Neuronal stem cell (in vitro differentiated cells): Measurements from ENCODE around the gene PCDHB7.
"Not testable (repeated sequence)": the region's sequence is repeated elsewhere in the genome, so short reads cannot be mapped to it uniquely, and the experiment has no call there.

Experiments
- DNase-seq: peaks from one replicate; pipeline ENCODE4 v3.0.0-alpha.2; 2013; ENCODE audit warnings: low spot score
- H2AFZ ChIP-seq: one replicate; pipeline ENCODE4 v1.6.1; 2013; ENCODE audit warnings: mild to moderate bottlenecking, low read length, inconsistent platforms
- H2AK5ac ChIP-seq: 2 replicates; pipeline ENCODE4 v1.6.1; 2013; ENCODE audit warnings: low read depth, mild to moderate bottlenecking, inconsistent platforms, low read length, moderate library complexity, mixed read lengths
- H2BK120ac ChIP-seq: 2 replicates; pipeline ENCODE4 v1.6.1; 2013; ENCODE audit warnings: low read depth, mild to moderate bottlenecking, inconsistent platforms, low read length, moderate library complexity, mixed read lengths
- H2BK12ac ChIP-seq: one replicate; pipeline ENCODE4 v1.6.1; 2013; ENCODE audit warnings: low read length, inconsistent platforms
- H2BK15ac ChIP-seq: 2 replicates; pipeline ENCODE4 v1.6.1; 2013; ENCODE audit warnings: mild to moderate bottlenecking, low read length, inconsistent platforms, mixed read lengths
- H2BK5ac ChIP-seq: one replicate; pipeline ENCODE4 v1.6.1; 2013; ENCODE audit warnings: inconsistent platforms, mild to moderate bottlenecking, low read length, moderate library complexity
- H3K14ac ChIP-seq: one replicate; pipeline ENCODE4 v1.6.1; 2013; ENCODE audit warnings: low read length, inconsistent platforms
- H3K18ac ChIP-seq: 2 replicates; pipeline ENCODE4 v1.6.1; 2013; ENCODE audit warnings: low read length, inconsistent platforms
- H3K23ac ChIP-seq: 2 replicates; pipeline ENCODE4 v1.6.1; 2013; ENCODE audit warnings: low read depth, mild to moderate bottlenecking, mixed read lengths, low read length, inconsistent platforms; ENCODE audit not compliant: poor library complexity
- H3K27ac ChIP-seq: replicated peaks from 3 replicates; pipeline ENCODE4 v1.5.1; 2013; ENCODE audit warnings: low read length, inconsistent platforms
- H3K27me3 ChIP-seq, 3 experiments: 2 replicates each; pipeline ENCODE4 v1.6.1; 2013; ENCODE audit warnings: low read length in 3 of 3, mild to moderate bottlenecking in 2 of 3, inconsistent platforms in 1 of 3, low read depth in 1 of 3, mixed read lengths in 1 of 3, moderate library complexity in 1 of 3; ENCODE audit not compliant: control insufficient read depth in 3 of 3, insufficient read depth in 3 of 3
- H3K36me3 ChIP-seq, 2 donors: replicated peaks in 1 of 2; 2 replicates each; pipeline ENCODE4 v1.6.1; 2013; ENCODE audit warnings: low read length in 2 of 2; ENCODE audit not compliant: control insufficient read depth in 2 of 2, insufficient read depth in 2 of 2
- H3K4ac ChIP-seq: 2 replicates; pipeline ENCODE4 v1.6.1; 2013; ENCODE audit warnings: inconsistent platforms, mild to moderate bottlenecking, low read length, moderate library complexity
- H3K4me1 ChIP-seq, 2 donors: 1 replicate in 1 of 2; 2 replicates in 1 of 2; pipeline ENCODE4 v1.6.1; 2013; ENCODE audit warnings: low read length in 2 of 2, low read depth in 1 of 2; ENCODE audit not compliant: control insufficient read depth in 2 of 2, insufficient read depth in 1 of 2
- H3K4me2 ChIP-seq: one replicate; pipeline ENCODE4 v1.6.1; 2013; ENCODE audit warnings: mild to moderate bottlenecking, low read length, inconsistent platforms; ENCODE audit not compliant: insufficient read depth, poor library complexity, severe bottlenecking
- H3K4me3 ChIP-seq, 2 donors: 2 replicates each; pipeline ENCODE4 v1.5.1; 2013; ENCODE audit warnings: low read length in 2 of 2, mild to moderate bottlenecking in 2 of 2, inconsistent platforms in 1 of 2, moderate library complexity in 1 of 2
- H3K79me1 ChIP-seq: one replicate; pipeline ENCODE4 v1.6.1; 2013; ENCODE audit warnings: low read depth, mild to moderate bottlenecking, inconsistent platforms, low read length, moderate library complexity
- H3K9ac ChIP-seq: one replicate; pipeline ENCODE4 v1.6.1; 2013; ENCODE audit warnings: mild to moderate bottlenecking, low read depth, low read length, inconsistent platforms; ENCODE audit not compliant: poor library complexity
- H3K9me3 ChIP-seq, 2 donors: replicated peaks in 1 of 2; 2 replicates each; pipeline versions ENCODE3 to v1.6.1; 2013; ENCODE audit warnings: low read length in 2 of 2, mild to moderate bottlenecking in 2 of 2, inconsistent platforms in 1 of 2, low read depth in 1 of 2, mixed read lengths in 1 of 2, moderate library complexity in 1 of 2; ENCODE audit not compliant: control insufficient read depth in 2 of 2, insufficient read depth in 1 of 2
- H4K8ac ChIP-seq: one replicate; pipeline ENCODE4 v1.6.1; 2013; ENCODE audit warnings: low read depth, mild to moderate bottlenecking, inconsistent platforms, low read length, moderate library complexity
- H4K91ac ChIP-seq: one replicate; pipeline ENCODE4 v1.6.1; 2013; ENCODE audit warnings: low read length, low read depth, mild to moderate bottlenecking, inconsistent platforms; ENCODE audit not compliant: poor library complexity
- WGBS, 2 donors: extraction: QIAGEN DNeasy Blood & Tissue Kit; methylation state at CpG; one replicate each; pipeline ENCODE4 v1.1.7; 2013; ENCODE audit warnings: missing lambda C conversion rate in 2 of 2, mixed read lengths in 1 of 2; ENCODE audit not compliant: insufficient read length in 2 of 2, insufficient replicate concordance in 1 of 2; ENCODE audit errors: extremely low coverage in 2 of 2; 5-methylcytosine and 5-hydroxymethylcytosine counted together

PCDHB7 gene

DNA sequence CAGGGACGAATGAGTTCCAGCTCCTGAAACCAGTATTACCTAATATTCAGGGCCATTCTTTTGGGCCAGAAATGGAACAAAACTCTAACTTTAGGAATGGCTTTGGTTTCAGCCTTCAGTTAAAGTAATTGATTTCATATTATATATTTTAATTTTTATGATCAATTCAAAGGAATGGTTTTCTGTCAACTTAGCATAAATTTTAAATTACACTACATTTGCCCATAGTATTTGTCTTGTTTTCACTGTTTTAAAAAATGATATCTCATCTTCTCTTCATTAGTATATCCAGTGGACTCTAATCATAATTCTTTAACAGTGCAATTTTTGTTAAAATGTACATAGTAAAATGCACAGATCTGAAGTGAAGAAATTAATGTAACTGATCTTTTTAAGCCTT lies 7.9 kb downstream of the PCDHB7 start:
- H2AFZ ChIP-seq, result no peak overlapping the region
- H3K23ac ChIP-seq, result no peak overlapping the region
- no peak for DNase-seq
- no peaks in the 10 kb centered on the region for H3K36me3 ChIP-seq
- H3K4me1 ChIP-seq, result no peaks in the 10 kb centered on the region
- no peak overlapping the region for H4K91ac ChIP-seq
- H3K9me3 ChIP-seq, result peaks cover 7 to 19% of the 10 kb centered on the region in 2 donors
- no peak overlapping the region for H3K27ac ChIP-seq
- no peak overlapping the region for H2BK15ac ChIP-seq
- no peak overlapping the region for H3K4me3 ChIP-seq
- no peak overlapping the region for H2BK12ac ChIP-seq
- H3K27me3 ChIP-seq, result no peaks in the 10 kb centered on the region
- H3K79me1 ChIP-seq, result peaks cover 2% of the 10 kb centered on the region
- H3K14ac ChIP-seq, result no peak overlapping the region
- H2BK5ac ChIP-seq, result no peak overlapping the region
- WGBS, 2 donors, result no CpG with 5 or more reads among the region's 1 CpG
- H3K9ac ChIP-seq, result no peak overlapping the region
- H3K4me2 ChIP-seq, result no peak overlapping the region
- no peak overlapping the region for H3K18ac ChIP-seq
- H3K4ac ChIP-seq, result no peak overlapping the region
- no peak overlapping the region for H2AK5ac ChIP-seq
- H2BK120ac ChIP-seq, result no peak overlapping the region
- no peak overlapping the region for H4K8ac ChIP-seq

DNA sequence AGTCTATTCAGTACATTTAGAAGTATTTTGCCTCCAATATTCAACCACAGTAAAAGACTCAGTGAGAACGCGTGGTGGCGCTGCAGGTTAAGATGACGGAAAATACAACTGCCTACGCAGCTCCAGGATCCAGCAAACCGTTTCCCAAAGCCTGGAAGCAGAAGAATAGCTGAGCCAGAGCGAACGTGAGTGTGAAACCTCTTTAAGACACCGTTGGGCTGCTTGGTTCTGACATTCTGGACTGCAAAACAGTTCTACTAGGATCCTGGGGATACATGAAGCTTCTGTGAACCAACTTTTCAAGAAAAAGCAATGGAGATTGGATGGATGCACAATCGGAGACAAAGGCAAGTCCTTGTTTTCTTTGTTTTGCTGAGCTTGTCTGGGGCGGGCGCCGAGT lies 9.8 kb downstream of the PCDHB7 start, which contains the start of gene PCDHB16:
TSS of gene PCDHB16 (plus strand) at position 140 of the 400 bp plus-strand sequence. CDS start at position 313, 173 bp downstream.
- no peak within 1 kb of the TSS for H2AK5ac ChIP-seq
- H2BK120ac ChIP-seq, result no peak within 1 kb of the TSS
- DNase-seq, result peak; percentile 50
- H4K8ac ChIP-seq, result no peak within 1 kb of the TSS
- no peak within 1 kb of the TSS for H3K14ac ChIP-seq
- peaks cover 7 to 29% of the 10 kb centered on the region in 2 donors for H3K9me3 ChIP-seq
- H3K18ac ChIP-seq, result no peak within 1 kb of the TSS
- H3K4ac ChIP-seq, result no peak within 1 kb of the TSS
- no peak within 1 kb of the TSS for H3K27ac ChIP-seq
- no peak within 1 kb of the TSS for H3K23ac ChIP-seq
- no peak within 1 kb of the TSS for H3K9ac ChIP-seq
- H2AFZ ChIP-seq, result peak within 1 kb of the TSS; percentile 81
- peak within 1 kb of the TSS; percentile 22 to 44 for H3K4me3 ChIP-seq
- H2BK12ac ChIP-seq, result no peak within 1 kb of the TSS
- H3K36me3 ChIP-seq, result no peaks in the 10 kb centered on the region
- WGBS, 2 donors, result no CpG with 5 or more reads among the region's 13 CpGs
- H2BK15ac ChIP-seq, result no peak within 1 kb of the TSS
- no peaks in the 10 kb centered on the region for H3K4me1 ChIP-seq
- peaks cover 2% of the 10 kb centered on the region for H3K79me1 ChIP-seq
- no peak within 1 kb of the TSS for H4K91ac ChIP-seq
- H2BK5ac ChIP-seq, result no peak within 1 kb of the TSS
- no peak within 1 kb of the TSS for H3K4me2 ChIP-seq
- H3K27me3 ChIP-seq, result no peaks in the 10 kb centered on the region

DNA sequence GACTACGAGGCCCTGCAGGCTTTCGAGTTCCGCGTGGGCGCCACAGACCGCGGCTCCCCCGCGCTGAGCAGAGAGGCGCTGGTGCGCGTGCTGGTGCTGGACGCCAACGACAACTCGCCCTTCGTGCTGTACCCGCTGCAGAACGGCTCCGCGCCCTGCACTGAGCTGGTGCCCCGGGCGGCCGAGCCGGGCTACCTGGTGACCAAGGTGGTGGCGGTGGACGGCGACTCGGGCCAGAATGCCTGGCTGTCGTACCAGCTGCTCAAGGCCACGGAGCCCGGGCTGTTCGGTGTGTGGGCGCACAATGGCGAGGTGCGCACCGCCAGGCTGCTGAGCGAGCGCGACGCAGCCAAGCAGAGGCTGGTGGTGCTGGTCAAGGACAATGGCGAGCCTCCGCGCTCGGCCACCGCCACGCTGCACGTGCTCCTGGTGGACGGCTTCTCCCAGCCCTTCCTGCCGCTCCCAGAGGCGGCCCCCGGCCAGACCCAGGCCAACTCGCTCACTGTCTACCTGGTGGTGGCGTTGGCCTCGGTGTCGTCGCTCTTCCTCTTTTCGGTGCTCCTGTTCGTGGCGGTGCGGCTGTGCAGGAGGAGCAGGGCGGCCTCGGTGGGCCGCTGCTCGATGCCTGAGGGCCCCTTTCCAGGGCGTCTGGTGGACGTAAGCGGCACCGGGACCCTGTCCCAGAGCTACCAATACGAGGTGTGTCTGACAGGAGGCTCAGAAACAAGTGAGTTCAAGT lies 11.8 kb downstream of the PCDHB7 start:
- H3K9ac ChIP-seq, H3K27ac ChIP-seq, H2BK12ac ChIP-seq, H3K14ac ChIP-seq, H3K23ac ChIP-seq, H3K4me2 ChIP-seq, DNase-seq, H2BK120ac ChIP-seq, H2BK15ac ChIP-seq, H3K4ac ChIP-seq, H4K91ac ChIP-seq, H3K4me1 ChIP-seq, H3K27me3 ChIP-seq, H3K18ac ChIP-seq, H3K79me1 ChIP-seq, H4K8ac ChIP-seq, H2BK5ac ChIP-seq, H3K4me3 ChIP-seq, H2AFZ ChIP-seq, H3K36me3 ChIP-seq, H2AK5ac ChIP-seq: not testable (repeated sequence)
- WGBS, 2 donors, result no CpG with 5 or more reads among the region's 69 CpGs
- H3K9me3 ChIP-seq, result peaks cover 4 to 29% of the 10 kb centered on the region in 2 donors

DNA sequence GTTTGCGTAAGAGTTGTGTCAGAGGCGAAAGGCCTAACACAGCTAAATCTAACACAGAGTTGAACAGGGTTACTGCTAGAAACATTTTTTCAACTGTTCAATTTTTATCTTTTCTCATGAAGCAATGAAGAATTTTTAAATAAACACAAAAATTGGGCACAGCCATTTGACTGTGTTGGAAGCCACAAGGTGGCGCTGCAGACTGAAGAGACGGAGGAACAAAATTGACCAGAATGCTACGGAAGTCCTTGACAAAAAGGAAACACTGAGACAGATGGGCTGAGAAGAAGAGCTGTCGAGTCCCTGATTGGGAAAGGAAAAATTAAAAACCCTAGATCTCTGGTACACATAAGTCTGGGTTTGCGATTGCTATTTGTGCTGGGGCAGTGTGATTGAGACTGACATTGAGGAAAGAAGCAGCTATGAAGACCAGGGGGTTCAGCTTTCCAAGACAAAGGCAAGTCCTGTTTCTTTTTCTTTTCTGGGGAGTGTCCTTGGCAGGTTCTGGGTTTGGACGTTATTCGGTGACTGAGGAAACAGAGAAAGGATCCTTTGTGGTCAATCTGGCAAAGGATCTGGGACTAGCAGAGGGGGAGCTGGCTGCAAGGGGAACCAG lies 14.6 kb downstream of the PCDHB7 start, which contains the start of gene PCDHB9:
TSS of gene PCDHB9 (plus strand) at position 265 of the 616 bp plus-strand sequence. CDS start at position 423, 158 bp downstream.
- H3K4ac ChIP-seq, result no peak within 1 kb of the TSS
- no peak within 1 kb of the TSS for H2BK120ac ChIP-seq
- H3K27ac ChIP-seq, result no peak within 1 kb of the TSS
- no peak within 1 kb of the TSS for H3K18ac ChIP-seq
- no peaks in the 10 kb centered on the region for H3K36me3 ChIP-seq
- no peak within 1 kb of the TSS for H2BK12ac ChIP-seq
- no peak within 1 kb of the TSS for H2BK5ac ChIP-seq
- no peaks in the 10 kb centered on the region for H3K27me3 ChIP-seq
- no peak within 1 kb of the TSS for H4K8ac ChIP-seq
- H3K9me3 ChIP-seq, result peaks cover 4 to 46% of the 10 kb centered on the region in 2 donors
- H3K4me3 ChIP-seq, result peak within 1 kb of the TSS in 1 of 2 donors; percentile 24
- no peak within 1 kb of the TSS for H2BK15ac ChIP-seq
- H3K4me2 ChIP-seq, result no peak within 1 kb of the TSS
- no peak within 1 kb of the TSS for H3K23ac ChIP-seq
- no peak within 1 kb of the TSS for H2AK5ac ChIP-seq
- DNase-seq, result no peak
- WGBS, 2 donors, result no CpG with 5 or more reads among the region's 9 CpGs
- peak within 1 kb of the TSS; percentile 81 for H2AFZ ChIP-seq
- H3K9ac ChIP-seq, result no peak within 1 kb of the TSS
- peaks cover 2% of the 10 kb centered on the region for H3K79me1 ChIP-seq
- H4K91ac ChIP-seq, result no peak within 1 kb of the TSS
- H3K14ac ChIP-seq, result no peak within 1 kb of the TSS
- H3K4me1 ChIP-seq, result no peaks in the 10 kb centered on the region
